Measurements from ENCODE around the gene ZMAT5.

DNA sequence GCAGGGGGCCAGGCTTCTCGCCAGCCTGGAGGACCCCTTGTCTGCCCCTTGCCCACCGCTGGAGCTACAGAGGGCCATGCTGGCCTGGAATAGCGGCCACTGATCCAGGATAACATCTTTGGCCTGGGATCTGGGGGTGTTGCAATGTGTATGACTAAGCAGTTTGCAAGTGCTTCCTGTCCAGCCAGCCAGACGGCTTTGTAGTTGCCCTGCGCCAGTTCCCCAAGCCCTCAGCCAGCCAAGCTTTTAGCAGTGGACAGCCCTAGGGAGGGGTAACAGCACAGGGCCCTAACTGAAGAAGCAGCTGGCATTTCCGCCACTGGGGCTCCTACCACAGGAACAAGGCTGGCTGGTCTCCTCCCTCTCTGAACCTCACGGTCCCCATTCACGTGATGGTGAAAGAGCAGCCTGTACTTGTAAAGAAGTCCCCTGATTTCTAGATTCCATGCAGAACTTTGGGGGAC, 32.4 kb upstream of the ZMAT5 start:
- TF ChIP-seq CTCF (conservative IDR thresholded peaks at IDR 0.05; ENCODE audit: low read depth, low read length) (no peak), EZH2 (IDR thresholded peaks at IDR 0.05; ENCODE audit: low read length, unreplicated experiment) (no peak)

All from PC-3 (cell line).